ENCODE measurements around the gene DYRK1B.

DNA sequence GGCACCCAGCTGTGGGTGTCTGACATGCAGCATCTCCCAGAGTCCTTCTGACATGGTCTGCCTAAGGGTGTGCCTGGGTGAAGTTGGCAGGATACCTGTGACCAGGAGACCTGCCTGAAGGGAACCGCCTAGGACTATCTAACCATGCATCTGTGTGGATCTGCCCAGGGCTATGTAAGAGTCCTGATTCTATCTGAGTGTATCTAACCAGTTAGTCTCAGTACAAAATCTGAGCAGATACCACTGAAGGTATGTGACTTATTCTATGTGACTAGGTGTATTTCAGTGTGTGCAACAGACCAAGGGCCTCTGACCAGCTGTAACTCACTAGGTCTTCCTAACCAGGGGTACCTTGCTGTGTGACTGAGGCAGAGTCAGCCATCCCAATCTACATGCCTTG lies 40.4 kb upstream of the DYRK1B start:
- TF ChIP-seq, protein P1, sequence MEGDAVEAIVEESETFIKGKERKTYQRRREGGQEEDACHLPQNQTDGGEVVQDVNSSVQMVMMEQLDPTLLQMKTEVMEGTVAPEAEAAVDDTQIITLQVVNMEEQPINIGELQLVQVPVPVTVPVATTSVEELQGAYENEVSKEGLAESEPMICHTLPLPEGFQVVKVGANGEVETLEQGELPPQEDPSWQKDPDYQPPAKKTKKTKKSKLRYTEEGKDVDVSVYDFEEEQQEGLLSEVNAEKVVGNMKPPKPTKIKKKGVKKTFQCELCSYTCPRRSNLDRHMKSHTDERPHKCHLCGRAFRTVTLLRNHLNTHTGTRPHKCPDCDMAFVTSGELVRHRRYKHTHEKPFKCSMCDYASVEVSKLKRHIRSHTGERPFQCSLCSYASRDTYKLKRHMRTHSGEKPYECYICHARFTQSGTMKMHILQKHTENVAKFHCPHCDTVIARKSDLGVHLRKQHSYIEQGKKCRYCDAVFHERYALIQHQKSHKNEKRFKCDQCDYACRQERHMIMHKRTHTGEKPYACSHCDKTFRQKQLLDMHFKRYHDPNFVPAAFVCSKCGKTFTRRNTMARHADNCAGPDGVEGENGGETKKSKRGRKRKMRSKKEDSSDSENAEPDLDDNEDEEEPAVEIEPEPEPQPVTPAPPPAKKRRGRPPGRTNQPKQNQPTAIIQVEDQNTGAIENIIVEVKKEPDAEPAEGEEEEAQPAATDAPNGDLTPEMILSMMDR (IDR thresholded peaks at IDR 0.05): no peak
- TF ChIP-seq POLR2AphosphoS5 (IDR thresholded peaks at IDR 0.05; ENCODE audit: low read depth, low read length) (no peak), TAF1 (IDR thresholded peaks at IDR 0.05; ENCODE audit: borderline replicate concordance, low read depth, low read length) (no peak), GATA2 (CRISPR knock-in tag; IDR thresholded peaks at IDR 0.05) (no peak), SIN3A (IDR thresholded peaks at IDR 0.05; ENCODE audit: borderline replicate concordance, low read depth, low read length) (no peak), FOXM1 (IDR thresholded peaks at IDR 0.05; ENCODE audit: low read depth) (no peak), SMC3 (IDR thresholded peaks at IDR 0.05; ENCODE audit: low read depth, low read length) (no peak)
- TF ChIP-seq, protein P2, sequence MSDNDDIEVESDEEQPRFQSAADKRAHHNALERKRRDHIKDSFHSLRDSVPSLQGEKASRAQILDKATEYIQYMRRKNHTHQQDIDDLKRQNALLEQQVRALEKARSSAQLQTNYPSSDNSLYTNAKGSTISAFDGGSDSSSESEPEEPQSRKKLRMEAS (IDR thresholded peaks at IDR 0.05; ENCODE audit: low read depth): no peak
- TF ChIP-seq, protein P3, sequence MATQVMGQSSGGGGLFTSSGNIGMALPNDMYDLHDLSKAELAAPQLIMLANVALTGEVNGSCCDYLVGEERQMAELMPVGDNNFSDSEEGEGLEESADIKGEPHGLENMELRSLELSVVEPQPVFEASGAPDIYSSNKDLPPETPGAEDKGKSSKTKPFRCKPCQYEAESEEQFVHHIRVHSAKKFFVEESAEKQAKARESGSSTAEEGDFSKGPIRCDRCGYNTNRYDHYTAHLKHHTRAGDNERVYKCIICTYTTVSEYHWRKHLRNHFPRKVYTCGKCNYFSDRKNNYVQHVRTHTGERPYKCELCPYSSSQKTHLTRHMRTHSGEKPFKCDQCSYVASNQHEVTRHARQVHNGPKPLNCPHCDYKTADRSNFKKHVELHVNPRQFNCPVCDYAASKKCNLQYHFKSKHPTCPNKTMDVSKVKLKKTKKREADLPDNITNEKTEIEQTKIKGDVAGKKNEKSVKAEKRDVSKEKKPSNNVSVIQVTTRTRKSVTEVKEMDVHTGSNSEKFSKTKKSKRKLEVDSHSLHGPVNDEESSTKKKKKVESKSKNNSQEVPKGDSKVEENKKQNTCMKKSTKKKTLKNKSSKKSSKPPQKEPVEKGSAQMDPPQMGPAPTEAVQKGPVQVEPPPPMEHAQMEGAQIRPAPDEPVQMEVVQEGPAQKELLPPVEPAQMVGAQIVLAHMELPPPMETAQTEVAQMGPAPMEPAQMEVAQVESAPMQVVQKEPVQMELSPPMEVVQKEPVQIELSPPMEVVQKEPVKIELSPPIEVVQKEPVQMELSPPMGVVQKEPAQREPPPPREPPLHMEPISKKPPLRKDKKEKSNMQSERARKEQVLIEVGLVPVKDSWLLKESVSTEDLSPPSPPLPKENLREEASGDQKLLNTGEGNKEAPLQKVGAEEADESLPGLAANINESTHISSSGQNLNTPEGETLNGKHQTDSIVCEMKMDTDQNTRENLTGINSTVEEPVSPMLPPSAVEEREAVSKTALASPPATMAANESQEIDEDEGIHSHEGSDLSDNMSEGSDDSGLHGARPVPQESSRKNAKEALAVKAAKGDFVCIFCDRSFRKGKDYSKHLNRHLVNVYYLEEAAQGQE (IDR thresholded peaks at IDR 0.05; ENCODE audit: low read depth, low read length): no peak

Measured in SK-N-SH (cell line).